K562 (cell line): ENCODE measurements around the gene HS3ST2.

Source experiments
- BACH1 ChIP-seq: fragments of 200-800 bp; sonication (Bioruptor generic); IDR thresholded peaks from 2 replicates; pipeline ENCODE4 v1.6.1; 2016; ENCODE audit warnings: missing genetic modification characterization, missing compliant biosample characterization
- CREB1 ChIP-seq, 2 experiments: sonication (generic) in 1 of 2; formaldehyde crosslinking in 1 of 2; IDR thresholded peaks; 2 replicates each; pipeline versions ENCODE4 v1.6.1 to v1.8.0; 2012 to 2022; ENCODE audit warnings: inconsistent platforms in 1 of 2, mild to moderate bottlenecking in 1 of 2, missing genetic modification reagents in 1 of 2, moderate library complexity in 1 of 2
- LARP7 ChIP-seq: fragments of 450-650 bp; IDR thresholded peaks from 2 replicates; pipeline ENCODE4 v1.6.1; 2016
- POLR2A ChIP-seq: fragments of 450-650 bp; conservative IDR thresholded peaks from 2 replicates; pipeline ENCODE4 v1.6.1; 2016
- POLR2H ChIP-seq: IDR thresholded peaks from 2 replicates; pipeline ENCODE4 v1.6.1; 2016; ENCODE audit warnings: missing genetic modification characterization, low read depth, mild to moderate bottlenecking, control low read depth, missing compliant biosample characterization, moderate library complexity
- TFAP4 ChIP-seq: sonication (generic); formaldehyde crosslinking; IDR thresholded peaks from 2 replicates; pipeline ENCODE4 v1.8.0; 2022; ENCODE audit warnings: missing genetic modification reagents, mild to moderate bottlenecking, moderate library complexity, borderline replicate concordance
- ZBED1 ChIP-seq: IDR thresholded peaks from 2 replicates; pipeline ENCODE4 v1.6.1; 2014

GRCh38 chr16:22934786-22935185 lies 120.8 kb downstream of the HS3ST2 start:
- TF ChIP-seq ZBED1: no peak
- no peak for TF ChIP-seq TFAP4 (CRISPR knock-in tag)
- TF ChIP-seq BACH1 (tag): no peak
- TF ChIP-seq LARP7: no peak
- TF ChIP-seq POLR2H: no peak
- TF ChIP-seq POLR2A: no peak
- TF ChIP-seq CREB1 (IDR thresholded peaks at IDR 0.05): no peak
- TF ChIP-seq CREB1 (CRISPR knock-in tag; IDR thresholded peaks at IDR 0.05): no peak
